NB4 (cell line): Measurements from ENCODE around the gene DDX41.

Source experiments
- DNase-seq: peaks from one replicate; pipeline ENCODE4 v3.0.0; 2010; ENCODE audit warnings: low read depth
- H3K4me3 ChIP-seq: one replicate; pipeline ENCODE4 v1.5.1; 2011; ENCODE audit warnings: mild to moderate bottlenecking, low read depth, low read length, moderate library complexity
- CTCF ChIP-seq: IDR thresholded peaks from one replicate; pipeline ENCODE4 v1.5.1; 2012; ENCODE audit warnings: low read depth, low read length
- MAX ChIP-seq: IDR thresholded peaks from 2 replicates; pipeline ENCODE4 v1.6.1; 2011; ENCODE audit warnings: low read depth, low read length
- MYC ChIP-seq: IDR thresholded peaks from 2 replicates; pipeline ENCODE4 v1.6.1; 2011; ENCODE audit warnings: low read depth, low read length
- POLR2A ChIP-seq: IDR thresholded peaks from 2 replicates; pipeline ENCODE4 v1.6.1; 2011; ENCODE audit warnings: mild to moderate bottlenecking; ENCODE audit not compliant: insufficient read length; ENCODE audit errors: extremely low read depth

Gene DDX41

GRCh38 chr5:177505075-177505474 is 11.7 kb downstream of the DDX41 start:
- TF ChIP-seq MAX (no peak), CTCF (no peak)
- DNase-seq: no peak
- no peak overlapping the region for H3K4me3 ChIP-seq

GRCh38 chr5:177504086-177505056 is 12.4 kb downstream of the DDX41 start:
- no peak for TF ChIP-seq CTCF
- TF ChIP-seq MAX: no peak
- TF ChIP-seq MYC: no peak
- TF ChIP-seq POLR2A: no peak
- H3K4me3 ChIP-seq: no peak overlapping the region
- DNase-seq: no peak

GRCh38 chr5:177503351-177504085 is 13.2 kb downstream of the DDX41 start:
- H3K4me3 ChIP-seq: no peak overlapping the region

GRCh38 chr5:177502886-177503285 is 13.9 kb downstream of the DDX41 start:
- TF ChIP-seq POLR2A (no peak), MAX (no peak), CTCF (no peak), MYC (no peak)
- DNase-seq: no peak
- no peak overlapping the region for H3K4me3 ChIP-seq

More at GRCh38 chr5:177503351-177504085, 13.2 kb downstream of the DDX41 start:
- DNase-seq: no peak
- TF ChIP-seq MAX (no peak), POLR2A (peak; percentile 11)

- no peak for DNase-seq
- H3K4me3 ChIP-seq: no peak overlapping the region
- TF ChIP-seq CTCF (no peak), POLR2A (no peak), MAX (no peak), MYC (no peak)
Observed at GRCh38 chr5:177501874-177502678, 14.7 kb downstream of the DDX41 start.
